Measurements from ENCODE around the gene SMAD5. TPM values are rescaled to one million over a fixed set of nuclear protein-coding genes. Genes with fewer than 3 reads are reported as not detected.

The SMAD5 gene
- total and polyA plus RNA-seq, 2 of the 4 experiments (the other 2 are of a cell fraction), result 37.4 to 101 TPM

GRCh38 chr5:136094189-136094912, 38.3 kb upstream of the SMAD5 start:
- no peak overlapping the region for H2BK120ac ChIP-seq (ENCODE audit: low read depth, low read length)
- H3K9ac ChIP-seq (ENCODE audit: low read depth, low read length), result no peak overlapping the region
- ATAC-seq (ENCODE audit: low read depth) (no peak), DNase-seq (no peak)
- H2AK5ac ChIP-seq (ENCODE audit: low read depth, low read length), result no peak overlapping the region
- no peak overlapping the region for H3K56ac ChIP-seq (ENCODE audit: extremely low read depth, insufficient read depth, low read length)
- intact Hi-C loops (cut with micrococcal nuclease) (no loop called here), dilution Hi-C loops (cut with HindIII; ENCODE audit: low sequenced_read_pairs, unreplicated experiment) (no loop called here), in situ Hi-C loops (cut with MboI; ENCODE audit: low sequenced_read_pairs) (no loop called here)
- no peak overlapping the region for H3K14ac ChIP-seq (replicated peaks; ENCODE audit: low read depth, low read length)
- no peak overlapping the region for H2BK15ac ChIP-seq (ENCODE audit: low read depth, low read length)
- H2BK5ac ChIP-seq (ENCODE audit: low read depth, low read length, poor library complexity, severe bottlenecking), result no peak overlapping the region
- ChIA-PET CTCF (no interaction called here), POLR2A (ENCODE audit: unreplicated experiment) (no interaction called here)
- H2AFZ ChIP-seq (replicated peaks; ENCODE audit: low read length, poor library complexity), result no peak overlapping the region
- no peak overlapping the region for H4K5ac ChIP-seq (ENCODE audit: low read depth, low read length)
- no peak overlapping the region for H4K91ac ChIP-seq (ENCODE audit: insufficient read depth, low read depth, low read length)
- no peak overlapping the region for H3K23ac ChIP-seq (ENCODE audit: low read depth, low read length)
- WGBS, 2 experiments (ENCODE audit: extremely low coverage in 2 of 2, insufficient read length in 1 of 2), result no CpG with 5 or more reads among the region's 3 CpGs
- no peaks in the 10 kb centered on the region for H3K79me1 ChIP-seq (ENCODE audit: low read depth in 1 of 2, low read length in 2 of 2)
- no peak overlapping the region for H4K8ac ChIP-seq (ENCODE audit: low read depth in 2 of 2, low read length in 2 of 2)
- H3K36me3 ChIP-seq (ENCODE audit: control insufficient read depth, insufficient read depth, low read length), result no peaks in the 10 kb centered on the region
- H3K4me3 ChIP-seq (ENCODE audit: insufficient read depth, low read depth, low read length), result no peak overlapping the region
- H2BK20ac ChIP-seq (ENCODE audit: low read depth, low read length), result no peak overlapping the region
- peaks cover 15% of the 10 kb centered on the region for H3K27me3 ChIP-seq (ENCODE audit: control insufficient read depth, insufficient read depth, low read length)
- TF ChIP-seq ELK1 (IDR thresholded peaks at IDR 0.05; ENCODE audit: borderline replicate concordance, low read depth, low read length) (no peak), RFX5 (IDR thresholded peaks at IDR 0.05; ENCODE audit: low read depth, low read length) (no peak), MAZ (IDR thresholded peaks at IDR 0.05; ENCODE audit: borderline replicate concordance, low read depth, low read length) (no peak), MXI1 (IDR thresholded peaks at IDR 0.05; ENCODE audit: borderline replicate concordance, low read depth, low read length) (no peak), RAD21 (IDR thresholded peaks at IDR 0.05; ENCODE audit: low read length) (no peak), MAFK (IDR thresholded peaks at IDR 0.05; ENCODE audit: low read depth, low read length) (no peak), FOS (IDR thresholded peaks at IDR 0.05; ENCODE audit: low read depth, low read length) (no peak), SMC3 (IDR thresholded peaks at IDR 0.05; ENCODE audit: low read depth, low read length) (no peak), NFE2L2 (IDR thresholded peaks at IDR 0.05; ENCODE audit: low read depth, low read length) (no peak), POLR2A (IDR thresholded peaks at IDR 0.05; ENCODE audit: low read depth, low read length) (no peak), RCOR1 (IDR thresholded peaks at IDR 0.05; ENCODE audit: insufficient replicate concordance, low read length) (no peak), CHD1 (IDR thresholded peaks at IDR 0.05; ENCODE audit: low read depth, low read length) (no peak), BHLHE40 (IDR thresholded peaks at IDR 0.05; ENCODE audit: low read depth, low read length) (no peak), CEBPB (IDR thresholded peaks at IDR 0.05; ENCODE audit: low read depth, low read length) (no peak)
- TF ChIP-seq, protein P1, sequence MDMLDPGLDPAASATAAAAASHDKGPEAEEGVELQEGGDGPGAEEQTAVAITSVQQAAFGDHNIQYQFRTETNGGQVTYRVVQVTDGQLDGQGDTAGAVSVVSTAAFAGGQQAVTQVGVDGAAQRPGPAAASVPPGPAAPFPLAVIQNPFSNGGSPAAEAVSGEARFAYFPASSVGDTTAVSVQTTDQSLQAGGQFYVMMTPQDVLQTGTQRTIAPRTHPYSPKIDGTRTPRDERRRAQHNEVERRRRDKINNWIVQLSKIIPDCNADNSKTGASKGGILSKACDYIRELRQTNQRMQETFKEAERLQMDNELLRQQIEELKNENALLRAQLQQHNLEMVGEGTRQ (IDR thresholded peaks at IDR 0.05; ENCODE audit: low read depth, low read length), result no peak
- TF ChIP-seq, protein P2, sequence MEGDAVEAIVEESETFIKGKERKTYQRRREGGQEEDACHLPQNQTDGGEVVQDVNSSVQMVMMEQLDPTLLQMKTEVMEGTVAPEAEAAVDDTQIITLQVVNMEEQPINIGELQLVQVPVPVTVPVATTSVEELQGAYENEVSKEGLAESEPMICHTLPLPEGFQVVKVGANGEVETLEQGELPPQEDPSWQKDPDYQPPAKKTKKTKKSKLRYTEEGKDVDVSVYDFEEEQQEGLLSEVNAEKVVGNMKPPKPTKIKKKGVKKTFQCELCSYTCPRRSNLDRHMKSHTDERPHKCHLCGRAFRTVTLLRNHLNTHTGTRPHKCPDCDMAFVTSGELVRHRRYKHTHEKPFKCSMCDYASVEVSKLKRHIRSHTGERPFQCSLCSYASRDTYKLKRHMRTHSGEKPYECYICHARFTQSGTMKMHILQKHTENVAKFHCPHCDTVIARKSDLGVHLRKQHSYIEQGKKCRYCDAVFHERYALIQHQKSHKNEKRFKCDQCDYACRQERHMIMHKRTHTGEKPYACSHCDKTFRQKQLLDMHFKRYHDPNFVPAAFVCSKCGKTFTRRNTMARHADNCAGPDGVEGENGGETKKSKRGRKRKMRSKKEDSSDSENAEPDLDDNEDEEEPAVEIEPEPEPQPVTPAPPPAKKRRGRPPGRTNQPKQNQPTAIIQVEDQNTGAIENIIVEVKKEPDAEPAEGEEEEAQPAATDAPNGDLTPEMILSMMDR (conservative IDR thresholded peaks at IDR 0.05; ENCODE audit: low read depth, low read length), result no peak
- no peak overlapping the region for H3K4me2 ChIP-seq (ENCODE audit: low read depth, low read length)
- BruUV-seq (replicated peaks), result no TSS peak
- no peaks in the 10 kb centered on the region for H3K9me3 ChIP-seq (ENCODE audit: control insufficient read depth, insufficient read depth, low read length)
- H3K27ac ChIP-seq (ENCODE audit: insufficient read depth, low read length), result no peak overlapping the region
- H2AK9ac ChIP-seq (replicated peaks; ENCODE audit: low read depth, low read length, poor library complexity), result no peak overlapping the region
- no peak overlapping the region for H3K18ac ChIP-seq (ENCODE audit: low read depth, low read length)
- H3K9me1 ChIP-seq (ENCODE audit: insufficient read depth, low read length), result no peaks in the 10 kb centered on the region
- no peaks in the 10 kb centered on the region for H4K20me1 ChIP-seq (ENCODE audit: insufficient read depth, low read length)
- H3K4me1 ChIP-seq (ENCODE audit: control insufficient read depth, insufficient read depth, low read length), result no peaks in the 10 kb centered on the region
- no peak overlapping the region for H3K4ac ChIP-seq (ENCODE audit: low read depth, low read length)
